Measurements from ENCODE around the gene RRAGD.

- TF ChIP-seq SUZ12 (IDR thresholded peaks at IDR 0.05; ENCODE audit: extremely low read depth, insufficient read depth, insufficient read length) = no peak
- no peak for TF ChIP-seq ZNF274 (IDR thresholded peaks at IDR 0.05; ENCODE audit: low read depth, low read length)
Measured at GRCh38 chr6:89432875-89433251, 20.8 kb upstream of the RRAGD start, which contains the start of gene ANKRD6.

All from NT2/D1 (cell line).